H1 (cell line): ENCODE data around the gene CCDC81. TPM values are rescaled to one million over a fixed set of nuclear protein-coding genes. Genes with fewer than 3 reads are reported as not detected.
"Not testable (repeated sequence)": the region's sequence is repeated elsewhere in the genome, so short reads cannot be mapped to it uniquely, and the experiment has no call there.

Experiments used
- CTCF ChIA-PET: fragments of 300-600 bp; sonication (Branson Sonifier 250); formaldehyde crosslinking; loops from one replicate; lab custom pipeline; 2021; ENCODE audit not compliant: partially characterized antibody; lab: Charles Lee
- POLR2A ChIA-PET: fragments of 300-600 bp; sonication (Branson Sonifier 250); formaldehyde crosslinking; loops from one replicate; lab custom pipeline; 2021; ENCODE audit warnings: inconsistent platforms; ENCODE audit not compliant: partially characterized antibody; lab: Charles Lee
- DNase-seq, 2 experiments: peaks; one replicate each; pipeline versions ENCODE4 v3.0.0 to v3.0.0-alpha.2; 2010 to 2022; ENCODE audit warnings: low spot score in 2 of 2, low read depth in 1 of 2, mixed read lengths in 1 of 2
- FAIRE-seq: peaks from 2 replicates; lab custom pipeline; 2011; peaks lifted over from hg19 to GRCh38; lab: Jason Lieb, UNC
- H2AFZ ChIP-seq: 2 replicates; pipeline ENCODE4 v1.8.1; 2012; ENCODE audit warnings: low read length, inconsistent platforms
- H2AK5ac ChIP-seq: 2 replicates; pipeline ENCODE4 v1.6.1; 2013; ENCODE audit warnings: low read depth, low read length
- H2BK120ac ChIP-seq: replicated peaks from 2 replicates; pipeline ENCODE3; 2013; ENCODE audit warnings: low read depth, low read length, inconsistent platforms
- H2BK12ac ChIP-seq: 2 replicates; pipeline ENCODE4 v1.6.1; 2013; ENCODE audit warnings: low read depth, low read length
- H2BK15ac ChIP-seq: 2 replicates; pipeline ENCODE4 v1.6.1; 2013; ENCODE audit warnings: low read length
- H2BK20ac ChIP-seq: 2 replicates; pipeline ENCODE4 v1.6.1; 2013; ENCODE audit warnings: low read length
- H2BK5ac ChIP-seq: 2 replicates; pipeline ENCODE4 v1.6.1; 2013; ENCODE audit warnings: low read depth, low read length
- H3K14ac ChIP-seq: 2 replicates; pipeline ENCODE4 v1.6.1; 2013; ENCODE audit warnings: inconsistent platforms; ENCODE audit not compliant: insufficient read length
- H3K18ac ChIP-seq: 2 replicates; pipeline ENCODE4 v1.6.1; 2013; ENCODE audit warnings: low read length; ENCODE audit errors: extremely low read depth
- H3K23ac ChIP-seq: 2 replicates; pipeline ENCODE4 v1.6.1; 2013; ENCODE audit warnings: inconsistent platforms; ENCODE audit not compliant: insufficient read length
- H3K23me2 ChIP-seq: 2 replicates; pipeline ENCODE4 v1.6.1; 2013; ENCODE audit warnings: low read depth, low read length
- H3K27ac ChIP-seq: 2 replicates; pipeline ENCODE4 v1.6.1; 2011; ENCODE audit warnings: low read depth, low read length, inconsistent platforms
- H3K27me3 ChIP-seq, 4 experiments: replicated peaks in 1 of 4; 1 replicate in 1 of 4; 2 replicates in 3 of 4; pipeline versions ENCODE4 v1.6.1 to v1.8.1; 2011 to 2013; ENCODE audit warnings: low read length in 3 of 4, mild to moderate bottlenecking in 3 of 4, inconsistent platforms in 2 of 4, mixed read lengths in 2 of 4, moderate library complexity in 1 of 4; ENCODE audit not compliant: control insufficient read depth in 3 of 4, insufficient read depth in 3 of 4; ENCODE audit errors: extremely low read depth in 1 of 4
- H3K36me3 ChIP-seq, 4 experiments: 2 replicates each; pipeline versions ENCODE4 v1.6.1 to v1.8.1; 2011 to 2013; ENCODE audit warnings: mild to moderate bottlenecking in 4 of 4, low read length in 3 of 4, moderate library complexity in 2 of 4, control low read depth in 1 of 4, inconsistent platforms in 1 of 4; ENCODE audit not compliant: insufficient read depth in 4 of 4, control insufficient read depth in 2 of 4
- H3K4ac ChIP-seq: replicated peaks from 2 replicates; pipeline ENCODE3; 2013; ENCODE audit warnings: low read length, low read depth, mixed read lengths, inconsistent platforms; ENCODE audit not compliant: insufficient read length
- H3K4me1 ChIP-seq, 4 experiments: replicated peaks in 1 of 4; 1 replicate in 1 of 4; 2 replicates in 3 of 4; pipeline versions ENCODE4 v1.6.1 to v1.8.1; 2011 to 2013; ENCODE audit warnings: low read length in 3 of 4, inconsistent platforms in 2 of 4, mixed read lengths in 1 of 4; ENCODE audit not compliant: insufficient read depth in 4 of 4, control insufficient read depth in 3 of 4
- H3K4me2 ChIP-seq, 2 experiments: 2 replicates each; pipeline versions ENCODE4 v1.6.1 to v1.8.1; 2011 to 2013; ENCODE audit warnings: low read depth in 2 of 2, low read length in 2 of 2, control low read depth in 1 of 2, inconsistent platforms in 1 of 2, mild to moderate bottlenecking in 1 of 2; ENCODE audit not compliant: insufficient read depth in 1 of 2
- H3K4me3 ChIP-seq, 4 experiments: fragments of 200-600, 300-600 bp in 1 of 4; sonication (generic), shearing (Covaris generic), sonication (Bioruptor Twin) in 1 of 4; 2 replicates each; pipeline versions ENCODE4 v1.5.1 to v1.8.1; 2011 to 2016; ENCODE audit warnings: low read length in 4 of 4, low read depth in 3 of 4, control low read depth in 2 of 4, inconsistent platforms in 2 of 4, mild to moderate bottlenecking in 2 of 4, mixed read lengths in 1 of 4, moderate library complexity in 1 of 4; ENCODE audit not compliant: insufficient read depth in 2 of 4; ENCODE audit errors: extremely low read depth in 1 of 4
- H3K56ac ChIP-seq: replicated peaks from 2 replicates; pipeline ENCODE3; 2013; ENCODE audit warnings: low read depth, mild to moderate bottlenecking, mixed read lengths, low read length, inconsistent platforms; ENCODE audit not compliant: insufficient read length
- H3K79me1 ChIP-seq: 2 replicates; pipeline ENCODE4 v1.6.1; 2013; ENCODE audit warnings: low read depth, low read length, control low read depth
- H3K79me2 ChIP-seq, 2 experiments: 2 replicates each; pipeline versions ENCODE4 v1.6.1 to v1.8.1; 2012 to 2013; ENCODE audit warnings: low read length in 2 of 2, mild to moderate bottlenecking in 2 of 2, inconsistent platforms in 1 of 2; ENCODE audit not compliant: insufficient read depth in 2 of 2, control insufficient read depth in 1 of 2
- H3K9ac ChIP-seq, 4 experiments: replicated peaks in 1 of 4; 1 replicate in 1 of 4; 2 replicates in 3 of 4; pipeline versions ENCODE4 v1.6.1 to v1.8.1; 2011 to 2013; ENCODE audit warnings: low read depth in 3 of 4, low read length in 3 of 4, control low read depth in 2 of 4, mild to moderate bottlenecking in 2 of 4, moderate library complexity in 2 of 4, inconsistent platforms in 1 of 4; ENCODE audit errors: extremely low read depth in 1 of 4
- H3K9me3 ChIP-seq, 2 experiments: 2 replicates each; pipeline versions ENCODE4 v1.6.1 to v1.8.1; 2012 to 2013; ENCODE audit warnings: mild to moderate bottlenecking in 2 of 2, moderate library complexity in 2 of 2, control low read depth in 1 of 2, inconsistent platforms in 1 of 2, low read depth in 1 of 2, low read length in 1 of 2, mixed read lengths in 1 of 2; ENCODE audit not compliant: insufficient read depth in 2 of 2
- H4K20me1 ChIP-seq, 2 experiments: replicated peaks in 1 of 2; 2 replicates each; pipeline versions ENCODE3 to v1.8.1; 2011 to 2013; ENCODE audit warnings: inconsistent platforms in 2 of 2, low read length in 2 of 2, mild to moderate bottlenecking in 1 of 2; ENCODE audit not compliant: insufficient read depth in 2 of 2, control insufficient read depth in 1 of 2
- H4K5ac ChIP-seq: 2 replicates; pipeline ENCODE4 v1.6.1; 2013; ENCODE audit warnings: low read length, low read depth, mixed read lengths, inconsistent platforms; ENCODE audit not compliant: insufficient read length
- H4K8ac ChIP-seq: 2 replicates; pipeline ENCODE4 v1.8.0; 2013; ENCODE audit warnings: mild to moderate bottlenecking, moderate library complexity, low read length, inconsistent platforms; ENCODE audit not compliant: insufficient read depth; ENCODE audit errors: extremely low read depth
- H4K91ac ChIP-seq: replicated peaks from 2 replicates; pipeline ENCODE3; 2013; ENCODE audit warnings: low read length, mixed read lengths, inconsistent platforms; ENCODE audit not compliant: insufficient read length
- WGBS, 2 experiments: shearing (Covaris generic) in 1 of 2; methylation state at CpG; one replicate each; pipeline versions ENCODE4 v1.1.6 to v1.1.7; 2013 to 2015; ENCODE audit warnings: low lambda C conversion rate in 2 of 2, mixed read lengths in 2 of 2, inconsistent platforms in 1 of 2, low coverage in 1 of 2, missing lambda C conversion rate in 1 of 2; ENCODE audit not compliant: insufficient replicate concordance in 2 of 2, insufficient coverage in 1 of 2, insufficient read length in 1 of 2; ENCODE audit errors: extremely low coverage in 1 of 2, missing lambda C conversion rate in 1 of 2; 5-methylcytosine and 5-hydroxymethylcytosine counted together
- polyA plus RNA-seq, 7 experiments: library from polyadenylated mRNA; depleted of rRNA in 3 of 7; stranded (reverse) in 5 of 7; unstranded in 2 of 7; fragments of >200 nt in 5 of 7; fragments of 200-250 nt in 2 of 7; gene quantifications; 1 replicate in 5 of 7; 2 replicates in 1 of 7; 4 replicates in 1 of 7; pipeline versions ENCODE4 v1.2.1 to v1.2.3, GENCODE V29; 2011 to 2013; ENCODE audit warnings: missing spikeins in 2 of 7, mixed read lengths in 2 of 7
- total RNA-seq: library from RNA; stranded (reverse); fragmentation: NEBNext Ultra II Directional; extraction: Animal tissue kit (Norgen Biotek cat#: 25700); gene quantifications from 2 replicates; pipeline ENCODE4 v1.2.1, GENCODE V29; 2021

The CCDC81 gene
- total and polyA plus RNA-seq, 2 of the 8 experiments (the other 6 are each of a cell fraction or from before 2014, with no cell fraction given): 0.30 to 0.58 TPM

DNA sequence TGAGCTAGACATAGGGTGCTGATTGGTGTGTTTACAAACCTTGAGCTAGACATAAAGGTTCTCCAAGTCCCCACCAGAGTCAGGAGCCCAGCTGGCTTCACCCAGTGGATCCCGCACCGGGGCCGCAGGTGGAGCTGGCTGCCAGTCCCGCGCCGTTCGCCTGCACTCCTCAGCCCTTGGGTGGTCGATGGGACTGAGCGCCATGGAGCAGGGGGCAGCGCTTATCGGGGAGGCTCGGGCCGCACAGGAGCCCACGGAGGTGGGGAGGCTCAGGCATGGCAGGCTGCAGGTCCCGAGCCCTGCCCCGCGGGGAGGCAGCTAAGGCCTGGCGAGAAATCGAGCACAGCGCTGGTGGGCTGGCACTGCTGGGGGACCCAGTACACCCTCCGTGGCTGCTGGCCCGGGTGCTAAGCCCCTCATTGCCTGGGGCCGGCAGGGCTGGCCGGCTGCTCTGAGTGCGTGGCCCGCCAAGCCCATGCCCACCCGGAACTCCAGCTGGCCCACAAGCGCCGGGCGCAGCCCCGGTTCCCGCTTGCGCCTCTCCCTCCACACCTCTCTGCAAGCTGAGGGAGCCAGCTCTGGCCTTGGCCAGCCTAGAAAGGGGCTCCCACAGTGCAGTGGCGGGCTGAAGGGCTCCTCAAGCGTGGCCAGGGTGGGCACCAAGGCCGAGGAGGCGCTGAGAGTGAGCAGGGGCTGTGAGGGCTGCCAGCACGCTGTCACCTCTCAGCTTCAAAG is 58.8 kb downstream of the CCDC81 start:
- H2AFZ ChIP-seq, H2AK5ac ChIP-seq, H3K56ac ChIP-seq, H3K79me2 ChIP-seq, H3K36me3 ChIP-seq, H3K27ac ChIP-seq, H3K4me3 ChIP-seq, H3K4me2 ChIP-seq, H2BK120ac ChIP-seq, H3K9ac ChIP-seq, DNase-seq, H2BK20ac ChIP-seq, H3K79me1 ChIP-seq, H2BK12ac ChIP-seq, H4K8ac ChIP-seq, H3K23ac ChIP-seq, H3K18ac ChIP-seq, POLR2A ChIA-PET, H3K4ac ChIP-seq, H4K5ac ChIP-seq, H4K20me1 ChIP-seq, FAIRE-seq, H3K9me3 ChIP-seq, H4K91ac ChIP-seq, H3K4me1 ChIP-seq, H2BK15ac ChIP-seq, H3K14ac ChIP-seq, H3K27me3 ChIP-seq, H2BK5ac ChIP-seq, H3K23me2 ChIP-seq: not testable (repeated sequence)
- 90% methylated on average over 24 of the region's 38 CpGs; no CpG with 5 or more reads in 1 of the 2 experiments for WGBS, 2 experiments
- CTCF ChIA-PET: interaction anchor here (0.7 to 1.8 kb wide), 3 partner anchors 12 to 73 kb away, joined by 3 to 6 read pairs (median 3); no protein-coding TSS in a partner anchor
